Activated CD8-positive, alpha-beta memory T cell treated with anti-CD3 and anti-CD28 coated beads for 24 hours (primary cell): ENCODE data around the gene SNCA.

Experiments
- DNase-seq: peaks from one replicate; pipeline ENCODE4 v3.0.0-alpha.2; 2020

SNCA gene

DNA sequence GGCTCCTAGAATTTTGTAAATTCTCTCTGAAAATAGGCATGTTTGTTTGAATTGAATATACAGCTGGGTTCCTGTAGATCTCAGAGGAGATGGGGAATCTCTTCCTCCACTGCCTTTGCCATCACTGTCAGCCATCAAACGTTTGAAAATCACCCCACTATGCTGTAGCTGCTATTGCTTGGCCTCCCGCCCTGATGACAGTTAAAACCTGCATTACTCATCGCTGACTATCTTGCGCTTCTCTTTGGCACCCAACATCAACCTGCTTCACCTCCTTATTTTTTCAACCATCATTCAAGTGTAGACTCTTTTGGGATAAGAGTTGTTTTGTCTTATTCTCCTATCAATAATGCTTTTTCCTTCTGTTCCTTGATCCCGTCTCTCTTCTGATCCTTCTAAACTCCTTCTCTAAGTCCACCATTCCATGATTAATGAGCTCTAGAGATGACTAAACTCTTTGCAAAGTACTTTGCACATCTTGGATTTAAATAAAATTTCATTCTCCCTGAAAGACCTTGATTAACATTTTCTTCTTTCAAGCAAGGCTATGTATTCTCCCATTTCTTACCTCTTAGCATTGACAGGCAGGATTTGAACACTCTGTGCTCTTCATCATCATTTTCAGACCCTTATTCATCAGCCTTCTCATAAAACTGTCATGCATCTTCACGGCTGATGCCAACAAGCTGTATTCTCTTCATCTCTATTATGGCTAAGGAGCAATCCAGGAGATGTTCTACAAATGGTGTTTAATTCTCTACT lies 133.0 kb downstream of the SNCA start:
- no peak for DNase-seq

DNA sequence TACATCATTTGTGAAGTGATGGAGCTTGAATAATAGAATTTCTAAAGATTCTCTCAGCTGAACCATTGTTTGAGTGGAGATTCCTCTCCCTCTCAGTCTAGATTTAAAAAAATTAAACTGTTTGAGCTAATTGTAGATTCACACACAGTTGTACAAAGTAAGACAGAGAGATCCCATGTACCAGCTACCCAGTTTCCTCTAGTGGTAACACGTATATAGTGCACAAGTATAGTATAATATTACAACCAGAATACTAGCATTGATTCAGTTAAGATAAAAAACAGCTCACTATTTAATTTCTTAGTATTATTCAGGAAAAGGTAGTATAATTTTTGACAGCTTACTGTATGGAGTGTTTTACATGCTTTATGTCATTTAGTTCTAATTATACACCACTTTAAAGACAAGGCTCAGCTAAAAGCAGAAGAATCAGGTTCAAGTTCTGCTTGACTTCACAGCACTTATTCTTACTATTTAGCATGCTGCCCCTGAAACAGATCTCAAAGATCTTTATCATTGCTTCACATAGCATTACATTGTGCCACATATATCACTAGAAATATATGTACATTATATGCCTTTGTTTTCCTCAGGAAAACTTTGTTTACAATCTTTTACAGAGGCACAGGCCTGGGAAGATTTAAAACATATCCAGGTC lies 136.1 kb downstream of the SNCA start:
- no peak for DNase-seq

DNA sequence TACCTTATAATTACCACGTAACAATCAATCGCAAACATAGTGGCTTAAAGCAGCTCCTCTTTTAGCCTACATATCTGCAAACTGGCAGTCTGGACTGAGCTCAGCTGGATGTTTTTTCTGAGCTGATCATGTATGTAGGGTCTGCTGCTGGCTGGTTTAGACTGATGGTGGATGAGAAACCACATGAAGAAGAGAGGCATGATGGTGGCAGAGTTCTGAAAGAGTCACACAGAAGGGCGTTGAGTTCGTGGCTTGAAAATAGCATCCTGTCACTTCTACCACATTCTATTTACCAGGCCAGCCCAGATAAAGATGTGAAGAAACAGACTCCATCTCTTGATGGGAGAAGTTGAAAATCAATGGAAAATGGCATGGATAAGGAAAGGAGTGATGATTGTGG lies 151.3 kb downstream of the SNCA start:
- no peak for DNase-seq

DNA sequence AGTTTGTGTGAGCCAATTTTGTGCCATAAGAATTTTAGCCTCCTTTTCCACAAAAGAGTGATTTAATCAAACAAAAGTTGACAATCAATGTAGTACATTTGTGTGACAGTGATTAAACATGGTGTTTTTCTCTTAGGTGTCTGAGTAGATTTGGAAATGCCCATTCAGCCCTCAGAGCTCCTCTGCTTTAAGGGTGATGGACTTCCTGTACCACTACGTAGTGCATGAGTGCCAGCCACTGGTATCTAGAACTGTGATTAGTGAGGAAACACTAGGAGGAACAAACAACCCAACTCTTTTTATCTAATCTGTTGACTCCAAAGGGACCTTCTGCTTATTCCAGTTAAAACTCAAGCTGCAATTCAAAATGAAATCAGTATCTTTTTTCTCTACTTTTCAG lies 151.7 kb downstream of the SNCA start:
- DNase-seq, result no peak

DNA sequence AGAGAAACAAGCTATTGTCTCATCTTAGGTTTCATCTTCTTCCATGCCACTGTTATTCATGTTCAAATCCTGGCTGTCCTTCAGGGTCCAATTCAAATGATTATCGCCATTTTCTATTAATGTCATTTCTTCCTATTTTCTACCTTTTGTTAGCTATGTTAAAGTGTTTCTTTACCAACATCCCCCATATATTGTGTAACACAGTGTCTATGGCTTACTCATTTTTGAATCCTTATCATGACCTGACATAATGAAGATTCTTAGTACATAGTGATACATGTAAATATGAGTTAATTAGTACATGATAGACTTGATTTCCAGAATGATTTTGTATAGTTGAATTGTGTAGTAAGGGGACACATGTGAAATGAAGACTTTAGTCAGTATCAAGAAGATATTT lies 152.4 kb downstream of the SNCA start:
- no peak for DNase-seq

DNA sequence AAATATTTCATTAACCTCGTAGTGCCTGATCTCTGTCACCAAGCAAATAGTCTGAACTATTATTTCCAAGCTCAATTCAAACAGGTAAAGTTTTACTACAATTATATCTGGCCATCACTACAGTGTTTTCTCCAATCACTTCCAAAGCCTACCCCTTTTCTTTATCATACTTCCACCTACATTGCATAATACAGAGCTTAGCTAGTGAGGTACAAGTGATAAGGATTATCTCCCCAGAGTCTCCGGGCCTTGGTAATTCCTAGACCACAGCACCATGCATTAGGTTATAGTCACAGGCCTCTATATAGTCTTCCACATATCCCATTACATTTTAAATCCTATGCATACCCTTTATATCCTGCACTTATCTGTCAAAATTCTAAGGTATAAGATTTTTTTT lies 154.2 kb downstream of the SNCA start:
- no peak for DNase-seq

DNA sequence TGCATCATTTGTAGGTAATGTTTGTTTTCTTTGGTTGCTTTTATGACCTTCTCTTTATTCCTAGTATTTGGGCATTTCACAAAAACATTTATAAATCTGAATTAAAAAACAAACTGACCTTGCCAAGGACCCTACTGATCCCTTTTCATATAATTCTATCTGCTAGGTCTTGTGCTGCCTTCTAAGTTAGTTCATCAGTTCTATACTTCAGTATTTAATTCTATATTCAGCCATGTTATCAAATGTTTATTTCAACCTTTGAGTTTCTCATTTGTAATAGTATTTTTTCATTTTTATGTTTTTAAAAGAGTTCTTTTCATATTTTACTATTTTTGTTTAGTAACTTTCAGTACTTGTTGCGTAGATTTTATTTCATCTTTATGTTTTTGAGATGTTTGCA lies 155.3 kb downstream of the SNCA start:
- no peak for DNase-seq

DNA sequence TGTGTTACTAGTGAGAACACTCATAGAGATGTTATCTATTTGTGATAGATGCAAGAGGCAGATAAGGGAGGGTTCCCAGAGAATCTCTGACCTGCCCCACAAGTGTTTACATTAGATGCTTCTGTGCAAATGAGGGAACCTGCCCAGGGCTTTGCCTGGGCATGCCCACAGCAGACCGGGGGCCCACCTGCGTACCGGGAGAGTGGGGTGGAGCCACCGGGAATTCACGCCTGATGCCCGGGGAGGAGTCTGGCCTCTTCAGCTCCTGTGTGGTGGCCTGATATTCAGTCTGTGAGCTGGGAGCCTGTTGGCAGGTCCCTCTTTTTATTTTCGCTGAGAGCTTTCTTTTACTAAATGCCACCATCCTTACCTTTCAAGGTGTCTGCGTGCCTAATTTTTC lies 155.7 kb downstream of the SNCA start:
- no peak for DNase-seq

DNA sequence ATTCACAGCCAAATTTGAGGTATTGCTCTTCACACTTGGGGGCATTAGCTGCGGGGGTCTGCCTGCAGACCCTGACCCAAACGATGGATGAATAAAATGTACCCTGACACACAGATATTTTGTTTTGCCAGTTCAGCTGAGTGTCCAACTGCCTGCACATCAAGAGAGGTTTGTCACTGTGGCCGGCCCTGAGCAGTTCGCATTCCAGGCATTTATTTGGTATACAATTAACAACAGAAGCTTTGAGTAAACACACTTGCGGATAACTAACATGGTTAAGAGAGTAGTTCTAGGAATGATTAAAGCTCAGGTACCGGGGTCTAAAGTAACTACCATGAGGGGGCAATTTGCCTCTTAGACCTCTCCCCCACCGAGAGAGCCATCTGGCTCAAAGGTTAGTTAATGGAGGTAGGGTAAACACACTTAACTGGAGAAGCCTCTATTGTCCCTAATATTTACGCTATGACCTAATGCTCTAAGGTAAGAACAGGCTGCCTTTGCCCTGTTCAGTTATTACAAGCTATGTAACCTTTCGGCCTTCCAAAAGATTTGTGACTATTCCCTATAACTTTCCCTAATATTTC lies 162.0 kb downstream of the SNCA start:
- no peak for DNase-seq
